ENCODE data around the gene ORM2.
"Not testable (repeated sequence)": the region's sequence is repeated elsewhere in the genome, so short reads cannot be mapped to it uniquely, and the experiment has no call there.

ORM2 gene

DNA sequence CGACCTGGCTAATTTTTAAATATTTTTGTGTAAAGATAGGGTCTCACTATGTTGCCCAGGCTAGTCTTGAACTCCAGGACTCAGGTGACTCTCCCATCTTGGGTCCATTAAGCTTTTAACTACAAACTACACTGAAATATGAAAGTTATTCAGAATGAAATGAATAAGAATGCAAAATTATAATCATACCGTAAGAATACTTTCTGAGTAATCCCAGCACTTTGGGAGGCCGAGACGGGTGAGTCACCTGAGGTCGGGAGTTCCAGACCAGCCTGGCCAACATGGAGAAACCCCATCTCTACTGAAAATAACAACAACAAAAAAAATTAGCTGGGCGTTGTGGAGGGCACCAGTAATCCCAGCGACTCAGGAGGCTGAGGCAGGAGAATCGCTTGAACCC, 7.9 kb upstream of the ORM2 start:
- no peak overlapping the region for H3K4me3 ChIP-seq (ENCODE audit: low read depth, low read length)
- H3K4me1 ChIP-seq = no peaks in the 10 kb centered on the region
- H3K27ac ChIP-seq = no peak overlapping the region
- no peaks in the 10 kb centered on the region for H3K79me2 ChIP-seq
- TF ChIP-seq, protein P1, sequence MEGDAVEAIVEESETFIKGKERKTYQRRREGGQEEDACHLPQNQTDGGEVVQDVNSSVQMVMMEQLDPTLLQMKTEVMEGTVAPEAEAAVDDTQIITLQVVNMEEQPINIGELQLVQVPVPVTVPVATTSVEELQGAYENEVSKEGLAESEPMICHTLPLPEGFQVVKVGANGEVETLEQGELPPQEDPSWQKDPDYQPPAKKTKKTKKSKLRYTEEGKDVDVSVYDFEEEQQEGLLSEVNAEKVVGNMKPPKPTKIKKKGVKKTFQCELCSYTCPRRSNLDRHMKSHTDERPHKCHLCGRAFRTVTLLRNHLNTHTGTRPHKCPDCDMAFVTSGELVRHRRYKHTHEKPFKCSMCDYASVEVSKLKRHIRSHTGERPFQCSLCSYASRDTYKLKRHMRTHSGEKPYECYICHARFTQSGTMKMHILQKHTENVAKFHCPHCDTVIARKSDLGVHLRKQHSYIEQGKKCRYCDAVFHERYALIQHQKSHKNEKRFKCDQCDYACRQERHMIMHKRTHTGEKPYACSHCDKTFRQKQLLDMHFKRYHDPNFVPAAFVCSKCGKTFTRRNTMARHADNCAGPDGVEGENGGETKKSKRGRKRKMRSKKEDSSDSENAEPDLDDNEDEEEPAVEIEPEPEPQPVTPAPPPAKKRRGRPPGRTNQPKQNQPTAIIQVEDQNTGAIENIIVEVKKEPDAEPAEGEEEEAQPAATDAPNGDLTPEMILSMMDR (IDR thresholded peaks at IDR 0.05) = no peak
- no peak overlapping the region for H2AFZ ChIP-seq
- no peaks in the 10 kb centered on the region for H3K36me3 ChIP-seq (ENCODE audit: control insufficient read depth, insufficient read depth, low read length)
- no peaks in the 10 kb centered on the region for H3K9me3 ChIP-seq (ENCODE audit: control insufficient read depth, low read length)
- no peaks in the 10 kb centered on the region for H3K27me3 ChIP-seq (ENCODE audit: control insufficient read depth, insufficient read depth, low read length)
- H3K4me2 ChIP-seq (ENCODE audit: low read length) = no peak overlapping the region
- H3K9ac ChIP-seq = no peak overlapping the region

DNA sequence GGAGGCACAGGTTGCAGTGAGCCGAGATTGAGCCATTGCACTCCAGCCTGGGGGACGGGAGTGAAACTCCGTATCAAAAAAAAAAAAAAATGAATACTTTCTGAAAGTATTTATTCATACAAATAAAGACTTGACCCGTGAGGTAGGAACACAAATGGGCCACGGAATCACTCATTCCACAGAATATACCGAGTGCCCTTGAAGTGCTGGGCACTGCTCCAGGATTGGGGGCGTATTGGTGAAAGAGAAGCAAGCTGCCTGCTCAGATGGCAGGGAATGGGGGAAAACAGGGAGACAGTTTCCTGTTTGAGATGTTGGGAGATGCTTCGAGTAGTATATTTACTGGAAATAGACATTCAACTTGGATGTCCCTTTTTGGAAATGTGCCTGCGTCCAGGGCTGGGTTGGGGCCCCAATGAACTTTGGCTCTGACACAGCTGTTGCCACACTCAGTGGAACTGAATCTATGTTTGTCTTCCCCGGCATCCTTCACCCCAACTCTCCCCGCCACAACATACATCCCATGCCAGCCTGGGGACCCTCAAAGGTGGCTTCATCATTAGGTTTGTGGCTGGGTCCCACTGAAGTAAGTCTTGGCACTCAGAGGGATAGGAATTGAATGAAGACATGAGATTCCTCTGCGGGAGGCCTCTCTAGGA, 7.4 kb upstream of the ORM2 start:
- H3K4me1 ChIP-seq; H3K9me3 ChIP-seq (ENCODE audit: control insufficient read depth, low read length); H3K9ac ChIP-seq; H3K4me2 ChIP-seq (ENCODE audit: low read length); H3K4me3 ChIP-seq (ENCODE audit: low read depth, low read length); H3K36me3 ChIP-seq (ENCODE audit: control insufficient read depth, insufficient read depth, low read length); H3K79me2 ChIP-seq; H3K27ac ChIP-seq; H3K27me3 ChIP-seq (ENCODE audit: control insufficient read depth, insufficient read depth, low read length); H2AFZ ChIP-seq: not testable (repeated sequence)

DNA sequence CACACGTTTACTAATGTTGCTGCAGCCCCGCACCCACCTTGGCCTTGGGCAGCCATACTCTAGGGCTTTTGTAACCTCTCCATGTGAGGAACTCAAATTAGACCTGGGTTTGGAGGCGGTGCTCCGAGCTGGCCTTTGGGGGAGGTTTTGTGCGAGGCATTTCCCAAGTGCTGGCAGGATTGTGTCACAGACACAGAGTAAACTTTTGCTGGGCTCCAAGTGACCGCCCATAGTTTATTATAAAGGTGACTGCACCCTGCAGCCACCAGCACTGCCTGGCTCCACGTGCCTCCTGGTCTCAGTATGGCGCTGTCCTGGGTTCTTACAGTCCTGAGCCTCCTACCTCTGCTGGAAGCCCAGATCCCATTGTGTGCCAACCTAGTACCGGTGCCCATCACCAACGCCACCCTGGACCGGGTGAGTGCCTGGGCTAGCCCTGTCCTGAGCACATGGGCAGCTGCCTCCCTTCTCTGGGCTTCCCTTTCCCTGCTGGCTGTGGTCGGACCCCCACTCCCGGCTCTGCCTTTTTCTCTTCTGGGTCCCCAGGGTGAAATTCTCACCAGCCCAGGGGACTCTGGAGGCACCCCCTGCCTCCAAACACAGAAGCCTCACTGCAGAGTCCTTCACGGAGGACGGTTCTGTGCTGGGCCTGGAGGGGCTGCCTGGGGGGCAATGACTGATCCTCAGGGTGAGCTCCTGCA, 6.7 kb upstream of the ORM2 start, which contains the start of gene ORM1:
Gene ORM1, plus strand, starts transcription at position 268 of the 701 bp plus-strand sequence. Its CDS starts 36 bp downstream, at position 304.
- H3K9ac ChIP-seq; H3K4me3 ChIP-seq (ENCODE audit: low read depth, low read length); H2AFZ ChIP-seq; H3K4me2 ChIP-seq (ENCODE audit: low read length); H3K27me3 ChIP-seq (ENCODE audit: control insufficient read depth, insufficient read depth, low read length); H3K79me2 ChIP-seq; H3K4me1 ChIP-seq; H3K27ac ChIP-seq; H3K9me3 ChIP-seq (ENCODE audit: control insufficient read depth, low read length); H3K36me3 ChIP-seq (ENCODE audit: control insufficient read depth, insufficient read depth, low read length): not testable (repeated sequence)

DNA sequence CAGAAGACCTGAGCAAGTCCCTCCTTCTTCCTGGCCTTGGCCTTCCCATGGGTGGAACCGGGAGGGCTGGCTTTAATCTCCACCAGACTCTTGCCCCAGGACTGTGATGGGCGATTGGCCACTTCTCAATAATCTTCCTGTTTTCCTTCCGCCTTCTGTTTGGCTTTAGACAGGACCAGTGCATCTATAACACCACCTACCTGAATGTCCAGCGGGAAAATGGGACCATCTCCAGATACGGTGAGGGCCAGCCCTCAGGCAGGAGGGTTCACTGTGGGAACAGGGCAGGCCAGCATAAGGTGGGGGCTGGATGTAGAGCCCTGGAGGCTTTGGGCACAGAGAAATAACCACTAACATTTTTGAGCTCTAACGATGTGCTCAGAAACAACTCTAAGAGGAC, 5.8 kb upstream of the ORM2 start:
- not testable (repeated sequence) for H2AFZ ChIP-seq; H3K9me3 ChIP-seq (ENCODE audit: control insufficient read depth, low read length); H3K4me1 ChIP-seq; H3K79me2 ChIP-seq; H3K9ac ChIP-seq; H3K4me2 ChIP-seq (ENCODE audit: low read length); H3K27ac ChIP-seq; H3K36me3 ChIP-seq (ENCODE audit: control insufficient read depth, insufficient read depth, low read length); H3K4me3 ChIP-seq (ENCODE audit: low read depth, low read length); H3K27me3 ChIP-seq (ENCODE audit: control insufficient read depth, insufficient read depth, low read length)

DNA sequence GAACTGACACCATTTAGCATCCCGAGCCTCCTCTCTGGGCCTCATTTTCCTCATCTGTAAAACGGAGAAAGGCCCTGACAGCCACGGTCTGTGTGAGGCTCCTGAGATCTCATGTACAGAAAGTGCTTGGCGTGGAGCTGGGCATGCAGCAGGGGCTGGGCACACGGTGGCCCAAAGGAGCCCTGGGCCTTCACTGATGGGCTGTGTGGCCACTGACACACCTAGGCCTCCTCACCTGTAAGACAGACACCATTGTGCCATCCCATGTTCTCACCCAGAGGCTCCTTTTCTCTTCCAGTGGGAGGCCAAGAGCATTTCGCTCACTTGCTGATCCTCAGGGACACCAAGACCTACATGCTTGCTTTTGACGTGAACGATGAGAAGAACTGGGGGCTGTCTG, 5.2 kb upstream of the ORM2 start:
- Histone ChIP-seq H3K27ac (no peak overlapping the region), H3K4me1 (no peaks in the 10 kb centered on the region), H3K36me3 (ENCODE audit: control insufficient read depth, insufficient read depth, low read length) (no peaks in the 10 kb centered on the region), H3K9ac (no peak overlapping the region), H3K4me3 (ENCODE audit: low read depth, low read length) (no peak overlapping the region), H3K9me3 (ENCODE audit: control insufficient read depth, low read length) (no peaks in the 10 kb centered on the region), H2AFZ (no peak overlapping the region), H3K4me2 (ENCODE audit: low read length) (no peak overlapping the region), H3K79me2 (no peaks in the 10 kb centered on the region), H3K27me3 (ENCODE audit: control insufficient read depth, insufficient read depth, low read length) (no peaks in the 10 kb centered on the region)
- TF ChIP-seq, protein P1 (IDR thresholded peaks at IDR 0.05) = no peak

DNA sequence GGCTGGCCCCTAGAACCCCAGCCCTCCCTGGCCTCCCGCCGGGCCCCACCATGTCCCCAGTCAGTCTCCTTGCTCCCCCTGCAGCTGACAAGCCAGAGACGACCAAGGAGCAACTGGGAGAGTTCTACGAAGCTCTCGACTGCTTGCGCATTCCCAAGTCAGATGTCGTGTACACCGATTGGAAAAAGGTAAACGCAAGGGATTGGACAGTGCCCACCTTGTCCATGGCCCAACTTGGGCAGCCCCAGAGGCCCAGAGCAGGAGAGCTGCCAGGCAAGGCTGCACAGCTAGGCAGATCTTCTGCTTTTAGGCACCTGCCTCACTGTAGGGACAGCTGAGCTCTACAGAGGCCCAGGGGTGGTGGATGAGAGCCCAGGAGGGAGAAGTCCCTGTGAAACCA, 4.7 kb upstream of the ORM2 start:
- not testable (repeated sequence) for H3K9ac ChIP-seq; H3K9me3 ChIP-seq (ENCODE audit: control insufficient read depth, low read length); H3K4me1 ChIP-seq; H3K4me3 ChIP-seq (ENCODE audit: low read depth, low read length); H2AFZ ChIP-seq; H3K4me2 ChIP-seq (ENCODE audit: low read length); H3K36me3 ChIP-seq (ENCODE audit: control insufficient read depth, insufficient read depth, low read length); H3K79me2 ChIP-seq; H3K27ac ChIP-seq; H3K27me3 ChIP-seq (ENCODE audit: control insufficient read depth, insufficient read depth, low read length)

DNA sequence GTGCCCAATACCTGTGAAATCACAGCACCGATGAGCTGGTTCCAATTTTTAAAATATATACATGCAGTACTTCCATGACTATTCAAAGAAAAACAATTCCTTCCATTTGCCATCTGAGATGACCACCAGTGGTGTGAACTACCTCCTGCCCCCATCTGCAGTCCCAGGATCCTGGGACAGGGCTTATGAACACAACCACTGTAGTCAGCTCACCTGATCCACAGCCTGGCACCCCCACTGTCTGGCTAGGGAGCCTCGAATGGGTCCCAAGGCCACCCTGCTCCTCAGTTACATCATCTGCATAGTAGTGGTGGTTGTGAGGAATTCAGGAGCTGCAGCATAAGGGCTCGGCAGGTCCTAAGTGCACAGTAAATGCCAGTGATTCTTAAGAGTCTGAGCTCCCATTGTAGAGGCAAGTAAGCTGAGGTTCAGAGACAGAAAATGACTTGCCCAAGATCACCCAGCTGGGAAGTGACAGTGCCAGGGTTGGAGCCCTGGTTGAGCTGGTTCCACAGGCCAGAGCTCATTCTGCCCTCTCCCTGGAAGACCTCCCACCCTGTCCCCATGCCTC, 3.9 kb upstream of the ORM2 start:
- H3K27me3 ChIP-seq (ENCODE audit: control insufficient read depth, insufficient read depth, low read length); H3K79me2 ChIP-seq; H2AFZ ChIP-seq; H3K4me2 ChIP-seq (ENCODE audit: low read length); H3K4me1 ChIP-seq; H3K4me3 ChIP-seq (ENCODE audit: low read depth, low read length); H3K27ac ChIP-seq; H3K9me3 ChIP-seq (ENCODE audit: control insufficient read depth, low read length); H3K36me3 ChIP-seq (ENCODE audit: control insufficient read depth, insufficient read depth, low read length); H3K9ac ChIP-seq: not testable (repeated sequence)
